GM06990 (cell line): ENCODE measurements around the gene GLMP.

Experiments used
- DNase-seq: peaks from one replicate; pipeline ENCODE4 v3.0.0-alpha.2; 2011; ENCODE audit not compliant: insufficient read length; ENCODE audit errors: extremely low read depth
- H3K27me3 ChIP-seq: replicated peaks from 2 replicates; pipeline ENCODE4 v1.6.0; 2011; ENCODE audit warnings: low read length; ENCODE audit not compliant: control insufficient read depth, insufficient read depth
- H3K36me3 ChIP-seq: 2 replicates; pipeline ENCODE4 v1.5.1; 2011; ENCODE audit warnings: low read length; ENCODE audit not compliant: control insufficient read depth, insufficient read depth
- H3K4me3 ChIP-seq: replicated peaks from 2 replicates; pipeline ENCODE4 v1.5.1; 2011; ENCODE audit warnings: low read depth, mild to moderate bottlenecking, control low read depth, low read length
- TF ChIP-seq, protein P1 (sequence below): IDR thresholded peaks from 2 replicates; pipeline ENCODE4 v1.5.1; 2011; ENCODE audit warnings: low read length, control low read depth, mild to moderate bottlenecking, inconsistent platforms; ENCODE audit not compliant: insufficient read depth, poor library complexity, severe bottlenecking

Gene GLMP

GRCh38 chr1:156281281-156281680 is 14.2 kb downstream of the GLMP start:
- TF ChIP-seq, protein P1, sequence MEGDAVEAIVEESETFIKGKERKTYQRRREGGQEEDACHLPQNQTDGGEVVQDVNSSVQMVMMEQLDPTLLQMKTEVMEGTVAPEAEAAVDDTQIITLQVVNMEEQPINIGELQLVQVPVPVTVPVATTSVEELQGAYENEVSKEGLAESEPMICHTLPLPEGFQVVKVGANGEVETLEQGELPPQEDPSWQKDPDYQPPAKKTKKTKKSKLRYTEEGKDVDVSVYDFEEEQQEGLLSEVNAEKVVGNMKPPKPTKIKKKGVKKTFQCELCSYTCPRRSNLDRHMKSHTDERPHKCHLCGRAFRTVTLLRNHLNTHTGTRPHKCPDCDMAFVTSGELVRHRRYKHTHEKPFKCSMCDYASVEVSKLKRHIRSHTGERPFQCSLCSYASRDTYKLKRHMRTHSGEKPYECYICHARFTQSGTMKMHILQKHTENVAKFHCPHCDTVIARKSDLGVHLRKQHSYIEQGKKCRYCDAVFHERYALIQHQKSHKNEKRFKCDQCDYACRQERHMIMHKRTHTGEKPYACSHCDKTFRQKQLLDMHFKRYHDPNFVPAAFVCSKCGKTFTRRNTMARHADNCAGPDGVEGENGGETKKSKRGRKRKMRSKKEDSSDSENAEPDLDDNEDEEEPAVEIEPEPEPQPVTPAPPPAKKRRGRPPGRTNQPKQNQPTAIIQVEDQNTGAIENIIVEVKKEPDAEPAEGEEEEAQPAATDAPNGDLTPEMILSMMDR: peak; percentile 35
- Histone ChIP-seq H3K4me3 (peak overlapping the region; percentile 82), H3K36me3 (peaks cover 22% of the 10 kb centered on the region), H3K27me3 (no peaks in the 10 kb centered on the region)
- DNase-seq: peak; percentile 56

DNA sequence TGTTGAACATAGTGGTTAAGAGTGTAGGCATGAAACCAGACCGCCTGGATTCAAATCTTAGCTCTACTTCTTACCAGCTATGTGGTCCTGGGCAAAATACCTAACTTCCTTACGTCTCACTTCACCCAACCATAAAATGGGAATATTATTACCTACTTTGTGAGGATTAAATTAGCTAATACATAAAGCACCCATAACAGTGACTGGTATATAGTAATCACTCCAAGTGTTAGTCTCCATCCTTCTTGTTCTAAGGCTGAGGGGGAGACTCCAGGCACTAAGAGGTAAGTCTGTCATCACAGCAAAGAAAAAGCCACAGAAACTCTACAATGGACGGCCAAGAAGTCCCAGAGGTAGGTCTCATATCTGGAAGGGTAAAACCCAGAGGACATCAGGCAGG is 15.6 kb downstream of the GLMP start:
- TF ChIP-seq, protein P1: no peak
- no peaks in the 10 kb centered on the region for H3K27me3 ChIP-seq
- peaks cover 16% of the 10 kb centered on the region for H3K36me3 ChIP-seq
- no peak overlapping the region for H3K4me3 ChIP-seq
- DNase-seq: no peak

DNA sequence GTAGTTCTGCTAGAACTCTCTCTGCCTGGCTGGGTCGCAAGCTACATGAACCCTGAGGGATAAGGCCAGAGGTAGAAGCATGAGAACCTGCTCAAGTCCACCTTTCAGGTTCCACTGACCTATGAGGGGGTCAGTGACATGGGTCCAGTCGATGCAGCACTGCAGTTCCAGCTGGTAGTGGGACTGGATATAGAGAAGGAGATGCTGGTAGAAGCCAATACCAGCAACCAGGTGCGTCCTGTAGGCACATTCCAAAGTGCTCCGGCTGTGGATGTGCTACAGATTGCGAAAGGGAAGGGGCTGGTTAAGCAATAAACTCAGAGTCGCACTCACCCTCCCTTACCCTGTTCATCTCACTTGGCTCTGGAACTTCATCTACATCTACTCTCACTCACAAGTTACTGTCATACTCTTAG is 18.5 kb downstream of the GLMP start:
- TF ChIP-seq, protein P1: no peak

DNA sequence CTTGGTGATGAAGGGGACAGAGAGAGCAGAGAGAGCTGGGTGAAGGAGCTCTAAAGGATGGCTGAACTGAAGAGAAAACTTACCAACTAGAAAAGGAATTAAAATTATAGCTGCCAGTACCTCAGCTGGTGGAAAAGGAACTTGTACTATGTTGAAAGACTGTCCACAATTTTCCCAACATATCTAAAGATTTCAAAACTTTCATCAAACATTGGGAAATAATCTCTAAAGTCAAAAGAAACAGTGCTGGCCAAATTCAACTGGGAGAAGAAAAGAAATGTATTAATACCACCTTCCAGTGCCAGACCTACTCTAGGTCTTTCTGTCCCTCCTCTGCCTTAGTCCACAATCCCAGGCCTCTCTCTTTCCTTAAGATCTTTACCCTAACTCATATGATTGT is 18.9 kb downstream of the GLMP start:
- DNase-seq: no peak
- peaks cover 30% of the 10 kb centered on the region for H3K36me3 ChIP-seq
- no peak overlapping the region for H3K4me3 ChIP-seq
- TF ChIP-seq, protein P1: no peak
- H3K27me3 ChIP-seq: no peaks in the 10 kb centered on the region

More for the DNA sequence above, 18.5 kb downstream of the GLMP start:
- Histone ChIP-seq H3K27me3 (no peaks in the 10 kb centered on the region), H3K4me3 (no peak overlapping the region), H3K36me3 (peaks cover 29% of the 10 kb centered on the region)
- DNase-seq: no peak

- Histone ChIP-seq H3K36me3 (peaks cover 41% of the 10 kb centered on the region), H3K4me3 (no peak overlapping the region), H3K27me3 (no peaks in the 10 kb centered on the region)
- TF ChIP-seq, protein P1: no peak
- DNase-seq: no peak
These were observed 25.2 kb downstream of the GLMP start for GRCh38 chr1:156270314-156270713.

DNA sequence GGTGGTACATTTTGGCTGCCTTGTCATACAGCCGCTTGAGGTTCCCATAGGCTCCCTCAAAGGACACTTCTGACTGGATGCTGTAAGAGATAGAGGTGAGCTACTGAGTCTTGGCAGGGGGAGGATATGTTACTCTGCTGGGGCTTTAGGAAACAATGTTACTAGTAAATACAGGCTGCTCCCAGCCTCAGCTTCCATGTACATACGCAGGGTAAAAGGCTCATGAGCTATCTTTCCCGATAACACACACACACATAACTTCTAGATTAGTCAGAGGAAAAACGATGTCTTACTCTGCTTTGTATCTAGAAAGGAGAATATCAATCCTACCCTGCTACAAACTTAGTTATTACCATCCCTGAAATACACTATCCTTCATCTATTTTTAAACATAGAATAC is 27.1 kb downstream of the GLMP start:
- Histone ChIP-seq H3K36me3 (peaks cover 43% of the 10 kb centered on the region), H3K27me3 (no peaks in the 10 kb centered on the region), H3K4me3 (no peak overlapping the region)
- no peak for DNase-seq
- TF ChIP-seq, protein P1: no peak
